Cardiac fibroblast (primary cell): ENCODE data around the gene CYP2J2.

Source experiments
- DNase-seq, 2 donors: peaks; one replicate each; pipeline versions ENCODE4 v3.0.0 to v3.0.0-alpha.2; 2010; ENCODE audit warnings: low read depth in 2 of 2
- H3K4me3 ChIP-seq, 2 donors: replicated peaks in 1 of 2; 1 replicate in 1 of 2; 2 replicates in 1 of 2; pipeline ENCODE4 v1.5.1; 2011; ENCODE audit warnings: low read depth in 2 of 2, low read length in 2 of 2, mild to moderate bottlenecking in 2 of 2, moderate library complexity in 1 of 2
- CTCF ChIP-seq: IDR thresholded peaks from one replicate; pipeline ENCODE4 v1.5.1; 2011; ENCODE audit warnings: low read depth, mild to moderate bottlenecking, low read length, inconsistent platforms

Gene CYP2J2

GRCh38 chr1:59892841-59893811 lies 33.4 kb downstream of the CYP2J2 start:
- no peak for DNase-seq

GRCh38 chr1:59885160-59885832 lies 41.3 kb downstream of the CYP2J2 start:
- H3K4me3 ChIP-seq: no peak overlapping the region
- DNase-seq: no peak
- no peak for TF ChIP-seq CTCF

More at GRCh38 chr1:59892841-59893811, 33.4 kb downstream of the CYP2J2 start:
- no peak for TF ChIP-seq CTCF
- no peak overlapping the region for H3K4me3 ChIP-seq

- no peak for TF ChIP-seq CTCF
- H3K4me3 ChIP-seq: no peak overlapping the region
- DNase-seq: peak; percentile 49 to 63
These were observed 45.8 kb downstream of the CYP2J2 start for GRCh38 chr1:59880735-59881134.

GRCh38 chr1:59879996-59880505 lies 46.5 kb downstream of the CYP2J2 start:
- no peak overlapping the region for H3K4me3 ChIP-seq
- TF ChIP-seq CTCF: no peak
- peak; percentile 23 to 36 for DNase-seq

- no peak overlapping the region for H3K4me3 ChIP-seq
- peak; percentile 80 to 88 for DNase-seq
- TF ChIP-seq CTCF: peak; percentile 52
These were observed 47.0 kb downstream of the CYP2J2 start for GRCh38 chr1:59879574-59879973.

GRCh38 chr1:59878370-59878769 lies 48.2 kb downstream of the CYP2J2 start:
- no peak overlapping the region for H3K4me3 ChIP-seq
- TF ChIP-seq CTCF: no peak
- no peak for DNase-seq
